Ovary (tissue), 3 donors: ENCODE results near the gene MUCL3.

Experiments used
- CTCF ChIP-seq, 3 donors: fragments of 450-650 bp in 2 of 3; fragments of 200-600 bp in 1 of 3; IDR thresholded peaks; one replicate each; pipeline versions ENCODE4 v1.5.1 to v1.8.0; 2016 to 2022; ENCODE audit warnings: antibody characterized with exemption in 3 of 3, mild to moderate bottlenecking in 1 of 3
- EP300 ChIP-seq: sonication (generic); formaldehyde crosslinking; IDR thresholded peaks from one replicate; pipeline ENCODE4 v1.6.1; 2017; ENCODE audit warnings: antibody characterized with exemption
- POLR2A ChIP-seq: fragments of 450-650 bp; IDR thresholded peaks from one replicate; pipeline ENCODE4 v1.6.1; 2017; ENCODE audit warnings: antibody characterized with exemption, mild to moderate bottlenecking, moderate library complexity
- donor health status: DM: no; HTN: no; CAD: no.

GRCh38 chr6:30893666-30894065 is 47.1 kb upstream of the MUCL3 start:
- TF ChIP-seq CTCF (IDR thresholded peaks at IDR 0.05) (no peak), POLR2A (no peak), EP300 (no peak)
